A549 (cell line): ENCODE measurements around the gene ANTXR1.
"Not testable (repeated sequence)": the region's sequence is repeated elsewhere in the genome, so short reads cannot be mapped to it uniquely, and the experiment has no call there.

ENCODE experiments used
- EP300 ChIP-seq, 2 experiments: fragments of >200 bp; sonication (Bioruptor Twin); formaldehyde crosslinking; IDR thresholded peaks; 2 replicates in 1 of 2; 3 replicates in 1 of 2; pipeline ENCODE4 v1.6.1; 2016 to 2017
- ESRRA ChIP-seq: fragments of 150-350 bp; IDR thresholded peaks from 2 replicates; pipeline ENCODE4 v1.6.1; 2014; ENCODE audit warnings: mild to moderate bottlenecking, low read length, borderline replicate concordance
- GATA3 ChIP-seq: IDR thresholded peaks from 2 replicates; pipeline ENCODE4 v1.6.1; 2012; ENCODE audit warnings: borderline replicate concordance
- HOXA7 ChIP-seq: fragments of 250-450 bp; sonication (Bioruptor Pico); IDR thresholded peaks from 2 replicates; pipeline ENCODE4 v1.5.0; 2020; ENCODE audit warnings: mild to moderate bottlenecking, moderate library complexity
- JUN ChIP-seq, 2 experiments: fragments of >200 bp; sonication (Bioruptor Twin); formaldehyde crosslinking; IDR thresholded peaks; 2 replicates in 1 of 2; 3 replicates in 1 of 2; pipeline ENCODE4 v1.6.1; 2016 to 2017
- POLR2A ChIP-seq: IDR thresholded peaks from 2 replicates; pipeline ENCODE4 v1.6.1; 2012; ENCODE audit warnings: mild to moderate bottlenecking, low read length
- RAD21 ChIP-seq, 2 experiments: fragments of >200 bp in 1 of 2; sonication (Bioruptor Twin) in 1 of 2; formaldehyde crosslinking in 1 of 2; IDR thresholded peaks in 1 of 2; conservative IDR thresholded peaks in 1 of 2; 2 replicates in 1 of 2; 3 replicates in 1 of 2; pipeline ENCODE4 v1.6.1; 2012 to 2018; ENCODE audit warnings: inconsistent platforms in 1 of 2
- REST ChIP-seq: fragments of 200-600 bp; sonication (generic); IDR thresholded peaks from 2 replicates; pipeline ENCODE4 v1.6.1; 2016; ENCODE audit warnings: antibody characterized with exemption, mild to moderate bottlenecking, moderate library complexity
- TF ChIP-seq, protein P1 (sequence below): fragments of >200 bp; sonication (Bioruptor Twin); formaldehyde crosslinking; IDR thresholded peaks from 3 replicates; pipeline ENCODE4 v1.5.1; 2016
- TF ChIP-seq, protein P2 (sequence below): IDR thresholded peaks from 2 replicates; pipeline ENCODE4 v1.6.1; 2012

DNA sequence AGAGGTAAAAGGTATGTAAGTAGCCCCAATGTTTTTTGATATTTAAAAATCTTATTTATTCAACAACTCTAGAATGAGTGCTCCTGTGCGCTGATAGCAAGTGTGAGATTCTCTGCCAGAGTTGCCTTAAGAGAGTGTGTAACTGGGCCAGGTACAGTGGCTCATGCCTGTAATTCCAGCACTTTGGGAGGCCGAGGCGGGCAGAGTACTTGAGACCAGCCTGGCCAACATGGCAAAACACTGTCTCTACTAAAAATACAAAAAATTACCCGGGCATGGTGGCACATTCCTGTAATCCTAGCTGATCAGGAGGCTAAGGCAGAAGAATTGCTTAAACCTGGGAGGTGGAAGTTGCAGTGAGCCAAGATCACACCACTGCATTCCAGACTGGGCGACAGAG, 161.2 kb downstream of the ANTXR1 start:
- TF ChIP-seq, protein P1, sequence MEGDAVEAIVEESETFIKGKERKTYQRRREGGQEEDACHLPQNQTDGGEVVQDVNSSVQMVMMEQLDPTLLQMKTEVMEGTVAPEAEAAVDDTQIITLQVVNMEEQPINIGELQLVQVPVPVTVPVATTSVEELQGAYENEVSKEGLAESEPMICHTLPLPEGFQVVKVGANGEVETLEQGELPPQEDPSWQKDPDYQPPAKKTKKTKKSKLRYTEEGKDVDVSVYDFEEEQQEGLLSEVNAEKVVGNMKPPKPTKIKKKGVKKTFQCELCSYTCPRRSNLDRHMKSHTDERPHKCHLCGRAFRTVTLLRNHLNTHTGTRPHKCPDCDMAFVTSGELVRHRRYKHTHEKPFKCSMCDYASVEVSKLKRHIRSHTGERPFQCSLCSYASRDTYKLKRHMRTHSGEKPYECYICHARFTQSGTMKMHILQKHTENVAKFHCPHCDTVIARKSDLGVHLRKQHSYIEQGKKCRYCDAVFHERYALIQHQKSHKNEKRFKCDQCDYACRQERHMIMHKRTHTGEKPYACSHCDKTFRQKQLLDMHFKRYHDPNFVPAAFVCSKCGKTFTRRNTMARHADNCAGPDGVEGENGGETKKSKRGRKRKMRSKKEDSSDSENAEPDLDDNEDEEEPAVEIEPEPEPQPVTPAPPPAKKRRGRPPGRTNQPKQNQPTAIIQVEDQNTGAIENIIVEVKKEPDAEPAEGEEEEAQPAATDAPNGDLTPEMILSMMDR, result not testable (repeated sequence)
- TF ChIP-seq HOXA7; RAD21 (conservative IDR thresholded peaks at IDR 0.05 in 1 of 2, IDR thresholded peaks at IDR 0.05 in 1 of 2); POLR2A; GATA3; ESRRA; REST; EP300 (IDR thresholded peaks at IDR 0.05); JUN (IDR thresholded peaks at IDR 0.05): not testable (repeated sequence)
- TF ChIP-seq, protein P2, sequence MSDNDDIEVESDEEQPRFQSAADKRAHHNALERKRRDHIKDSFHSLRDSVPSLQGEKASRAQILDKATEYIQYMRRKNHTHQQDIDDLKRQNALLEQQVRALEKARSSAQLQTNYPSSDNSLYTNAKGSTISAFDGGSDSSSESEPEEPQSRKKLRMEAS, result not testable (repeated sequence)
